Heart right ventricle (tissue), 16 donors: ENCODE data around the gene PCYOX1L. TPM values are rescaled to one million over a fixed set of nuclear protein-coding genes. Genes with fewer than 3 reads are reported as not detected.

Source experiments
- ATAC-seq, 8 donors: fragments of 200-7000 bp; cut with Tn5 transposase; one replicate each; pipeline ENCODE4 v1.9.1; 2020; ENCODE audit warnings: mild to moderate bottlenecking in 8 of 8, moderate library complexity in 8 of 8, moderate number of reproducible peaks in 1 of 8
- DNase-seq, 2 donors: peaks; one replicate each; pipeline ENCODE4 v3.0.0-alpha.2; 2020
- H3K27ac ChIP-seq, 10 donors: fragments of 200-600 bp; sonication (generic) in 2 of 10; one replicate each; pipeline versions ENCODE4 v1.5.0 to v1.8.0; 2020 to 2022; ENCODE audit warnings: mild to moderate bottlenecking in 3 of 10
- H3K27me3 ChIP-seq, 7 donors: fragments of 200-600 bp; one replicate each; pipeline ENCODE4 v1.8.0; 2021 to 2022; ENCODE audit warnings: mild to moderate bottlenecking in 2 of 7
- H3K36me3 ChIP-seq, 9 donors: fragments of 200-600 bp; sonication (generic) in 1 of 9; one replicate each; pipeline versions ENCODE4 v1.5.0 to v1.8.0; 2020 to 2022; ENCODE audit warnings: mild to moderate bottlenecking in 2 of 9
- H3K4me1 ChIP-seq, 9 donors: fragments of 200-600 bp; sonication (generic) in 1 of 9; one replicate each; pipeline versions ENCODE4 v1.5.0 to v1.8.0; 2020 to 2022; ENCODE audit warnings: mild to moderate bottlenecking in 4 of 9
- H3K4me3 ChIP-seq, 10 donors: fragments of 200-600 bp; sonication (generic) in 2 of 10; one replicate each; pipeline versions ENCODE4 v1.5.0 to v1.8.0; 2020 to 2022; ENCODE audit warnings: mild to moderate bottlenecking in 7 of 10, moderate library complexity in 2 of 10
- H3K9me3 ChIP-seq, 11 donors: fragments of 200-600 bp in 10 of 11; sonication (generic) in 2 of 11; one replicate each; pipeline versions ENCODE4 v1.5.0 to v1.8.0; 2013 to 2022; ENCODE audit warnings: mild to moderate bottlenecking in 2 of 11, control low read depth in 1 of 11, moderate library complexity in 1 of 11
- WGBS, 2 donors: extraction: QIAGEN DNeasy Blood & Tissue Kit; methylation state at CpG; one replicate each; pipeline ENCODE4 v1.1.7; 2013; ENCODE audit warnings: inconsistent platforms in 1 of 2; 5-methylcytosine and 5-hydroxymethylcytosine counted together
- intact Hi-C, 10 donors: fragments of 100-400 bp; cut with DNase I; formaldehyde crosslinking; loops; one replicate each; pipeline versions ENCODE4 v1.11.1 to v1.14.2; 2022
- polyA plus RNA-seq, 2 donors: library from polyadenylated mRNA; stranded (reverse); fragments of 200-250 nt; gene quantifications; one replicate each; pipeline ENCODE4 v1.2.3, GENCODE V29; 2013
- total RNA-seq, 10 donors: library from RNA; stranded (reverse); fragmentation: NEBNext Ultra II Directional in 3 of 10; extraction: Animal tissue kit (Norgen Biotek cat#: 25700) in 3 of 10; gene quantifications; one replicate each; pipeline versions ENCODE4 v1.2.1 to v1.2.4, GENCODE V29; 2021 to 2023
- TF ChIP-seq, protein P1 (sequence below), 9 donors: fragments of 200-600 bp; sonication (generic) in 2 of 9; IDR thresholded peaks; one replicate each; pipeline versions ENCODE4 v1.5.0 to v1.8.0; 2021 to 2022; ENCODE audit warnings: antibody characterized with exemption in 9 of 9, mild to moderate bottlenecking in 5 of 9, moderate library complexity in 1 of 9
- donor health status: Arrhythmogenic right ventricular cardiomyopathy.
- donor health status: ischemic (EF 13 %, LVEDD 7.1; RV severe dilation, severe dysfunction).
- donor health status: healthy with polysubstance abuse.
- donor health status: DM: no; HTN: yes; CAD: no.
- donor health status: DM: no; HTN: no; CAD: no.
- donor health status: ischemic (EF 25% LVEDD 6.9; RV normal size, moderate dysfunction).
- donor health status: ischemic (EF 25% LVEDD 5.7; RV mildly dilated, moderate dysfunction).
- donor health status: healthy.
- donor health status: DM: yes; HTN: yes; CAD: no.
- donor health status: Ischemic cardiomyopathy.
- donor health status: ischemic (EF 35%, LVEDD 5.7; RV mildly dilated, moderate dysfunction).
- donor health status: nonischemic (EF 11% LVEDD 7.7; RV severe dilation, severe dysfunction).
- donor health status: DM: yes; HTN: yes; CAD: no.
- donor health status: PGD.
- donor health status: ischemic (EF 29% LVEDD 5.4; RV normal size, mild dysfunction).
- donor health status: nonischemic (EF 23%, LVEDD 6.1; RV moderate dilation, normal function).

PCYOX1L gene
- total and polyA plus RNA-seq, 12 donors, result 2.6 to 6.2 (median 4.4) TPM

DNA sequence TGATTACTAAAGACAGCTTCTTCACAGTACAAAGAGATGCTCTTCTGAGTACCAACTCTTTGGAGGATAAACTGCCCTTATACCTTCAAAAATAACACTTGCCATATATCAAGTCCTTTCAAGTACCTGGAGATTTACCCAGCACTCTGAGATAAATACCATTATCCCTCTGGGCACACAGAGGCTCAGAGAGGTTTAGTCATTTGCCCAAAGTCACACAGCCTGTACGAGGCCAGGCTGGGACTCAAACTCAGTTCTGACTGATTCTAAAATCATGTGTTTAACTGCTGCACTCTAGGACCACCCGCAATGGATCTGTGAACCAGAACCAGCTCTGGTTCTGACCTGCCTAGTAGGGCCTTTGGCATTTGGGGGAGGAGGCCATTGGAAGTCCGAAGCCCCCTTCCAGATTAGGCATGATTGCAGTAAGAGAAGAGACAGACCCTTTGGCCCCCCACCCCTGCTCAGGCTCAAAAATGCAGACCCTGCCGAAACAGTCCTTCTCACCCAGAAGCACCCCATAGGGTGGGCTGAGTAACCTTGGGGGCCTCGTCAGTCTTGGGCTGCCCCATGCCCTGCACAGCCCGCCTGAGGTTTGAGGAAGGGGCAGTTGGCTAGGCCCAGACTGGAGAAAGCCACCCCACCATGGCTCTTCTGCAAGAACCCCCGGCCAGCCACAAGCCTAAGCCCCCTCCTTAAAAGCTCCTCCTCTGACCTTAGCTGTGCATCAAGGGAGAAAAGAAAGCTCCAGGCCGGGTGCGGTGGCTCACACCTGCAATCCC, 54.1 kb downstream of the PCYOX1L start:
- Histone ChIP-seq H3K27ac (peak overlapping the region in 9 of 10 donors; percentile 30 to 99 (median 91)), H3K9me3 (no peaks in the 10 kb centered on the region), H3K4me1 (peaks cover 14 to 57% (median 31%) of the 10 kb centered on the region in 9 donors), H3K27me3 (no peaks in the 10 kb centered on the region), H3K4me3 (peak overlapping the region in 9 of 10 donors; percentile 39 to 64 (median 54)), H3K36me3 (peaks cover 0 to 28% (median 0%) of the 10 kb centered on the region in 9 donors)
- DNase-seq (no peak), ATAC-seq (no peak)
- 78 to 86% methylated on average over 9 of the region's 9 CpGs for WGBS, 2 donors
- TF ChIP-seq, protein P1, sequence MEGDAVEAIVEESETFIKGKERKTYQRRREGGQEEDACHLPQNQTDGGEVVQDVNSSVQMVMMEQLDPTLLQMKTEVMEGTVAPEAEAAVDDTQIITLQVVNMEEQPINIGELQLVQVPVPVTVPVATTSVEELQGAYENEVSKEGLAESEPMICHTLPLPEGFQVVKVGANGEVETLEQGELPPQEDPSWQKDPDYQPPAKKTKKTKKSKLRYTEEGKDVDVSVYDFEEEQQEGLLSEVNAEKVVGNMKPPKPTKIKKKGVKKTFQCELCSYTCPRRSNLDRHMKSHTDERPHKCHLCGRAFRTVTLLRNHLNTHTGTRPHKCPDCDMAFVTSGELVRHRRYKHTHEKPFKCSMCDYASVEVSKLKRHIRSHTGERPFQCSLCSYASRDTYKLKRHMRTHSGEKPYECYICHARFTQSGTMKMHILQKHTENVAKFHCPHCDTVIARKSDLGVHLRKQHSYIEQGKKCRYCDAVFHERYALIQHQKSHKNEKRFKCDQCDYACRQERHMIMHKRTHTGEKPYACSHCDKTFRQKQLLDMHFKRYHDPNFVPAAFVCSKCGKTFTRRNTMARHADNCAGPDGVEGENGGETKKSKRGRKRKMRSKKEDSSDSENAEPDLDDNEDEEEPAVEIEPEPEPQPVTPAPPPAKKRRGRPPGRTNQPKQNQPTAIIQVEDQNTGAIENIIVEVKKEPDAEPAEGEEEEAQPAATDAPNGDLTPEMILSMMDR (IDR thresholded peaks at IDR 0.05), result no peak
- intact Hi-C loops, result no loop called here

DNA sequence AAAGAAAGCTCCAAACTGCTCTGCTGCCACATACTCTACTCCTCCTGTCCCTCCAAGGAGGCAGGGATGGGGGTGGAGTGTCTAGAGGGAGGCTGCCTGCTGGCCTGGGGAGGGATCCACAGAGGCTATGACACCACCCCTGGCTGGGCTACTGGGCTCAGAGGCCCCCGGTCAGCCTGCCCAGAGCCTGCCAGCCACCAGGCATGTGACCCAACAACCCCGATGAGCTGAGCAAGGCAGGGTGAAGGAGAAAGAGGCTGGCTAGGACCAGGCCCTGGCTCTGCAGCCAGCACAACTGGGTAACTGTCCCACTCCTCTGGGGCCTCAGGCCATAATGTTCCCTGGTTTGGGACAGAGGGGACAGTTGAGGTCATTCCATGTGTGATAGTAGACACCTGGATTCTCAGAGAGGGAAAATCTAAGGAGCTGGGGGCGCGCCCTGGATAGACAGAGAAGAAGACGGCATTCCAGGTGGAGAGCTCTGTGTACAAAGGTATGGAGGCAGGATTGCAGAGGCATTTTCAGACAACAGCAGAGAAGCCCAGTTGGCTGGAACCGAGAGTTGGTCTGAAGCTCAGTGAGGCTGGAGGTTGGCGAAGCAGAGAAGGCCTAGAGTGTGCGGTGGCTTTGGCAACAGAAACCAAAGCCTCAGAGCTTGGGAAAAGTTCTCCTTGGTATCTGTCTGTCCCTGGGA, 55.1 kb downstream of the PCYOX1L start:
- no peak for DNase-seq
- H3K27ac ChIP-seq, result peak overlapping the region in 9 of 10 donors; percentile 30 to 99 (median 91)
- intact Hi-C loops, result no loop called here
- H3K27me3 ChIP-seq, result no peaks in the 10 kb centered on the region
- no peaks in the 10 kb centered on the region for H3K9me3 ChIP-seq
- H3K4me3 ChIP-seq, result peak overlapping the region in 9 of 10 donors; percentile 39 to 64 (median 54)
- peaks cover 21 to 65% (median 41%) of the 10 kb centered on the region in 9 donors for H3K4me1 ChIP-seq
- WGBS, 2 donors, result 68 to 70% methylated on average over 8 of the region's 8 CpGs
- peaks cover 0 to 28% (median 0%) of the 10 kb centered on the region in 9 donors for H3K36me3 ChIP-seq
- TF ChIP-seq, protein P1 (IDR thresholded peaks at IDR 0.05), result no peak
- peak; percentile 8 to 38 (median 28) for ATAC-seq

DNA sequence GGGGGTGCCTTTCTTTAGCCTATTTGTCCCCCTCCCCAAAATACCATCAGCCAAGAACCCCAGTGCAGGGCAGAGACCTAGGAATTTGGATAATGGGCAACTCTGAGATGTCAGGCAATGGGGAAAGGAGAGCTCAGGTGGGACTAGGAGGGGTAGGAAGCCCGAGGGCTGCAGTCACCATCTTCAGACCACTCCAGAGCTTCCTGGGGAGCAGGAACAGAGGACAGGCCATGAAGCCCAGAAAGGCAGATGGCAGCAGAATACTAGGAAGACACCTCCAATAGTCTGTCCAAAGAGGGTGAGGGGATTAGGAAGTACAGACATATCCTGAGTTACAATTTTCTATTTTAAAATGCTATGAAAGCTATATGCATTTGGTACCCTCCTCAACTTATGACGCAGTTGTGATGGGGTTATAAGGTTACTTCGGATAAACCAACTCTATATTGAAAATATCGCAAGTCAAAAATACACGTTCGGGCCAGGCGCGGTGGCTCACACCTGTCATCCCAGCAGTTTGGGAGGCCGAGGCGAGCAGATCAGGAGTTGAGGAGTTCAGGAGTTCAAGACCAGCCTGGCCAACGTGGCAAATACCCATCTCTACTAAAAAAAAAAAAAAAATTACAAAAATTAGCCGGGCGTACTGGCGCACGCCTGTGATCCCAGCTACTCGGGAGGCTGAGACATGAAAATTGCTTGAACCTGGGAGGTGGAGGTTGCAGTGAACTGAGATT, 55.8 kb downstream of the PCYOX1L start:
- Histone ChIP-seq H3K27me3 (no peaks in the 10 kb centered on the region), H3K27ac (peak overlapping the region in 9 of 10 donors; percentile 30 to 99 (median 91)), H3K9me3 (no peaks in the 10 kb centered on the region), H3K4me3 (peak overlapping the region in 6 of 10 donors; percentile 46 to 64 (median 58)), H3K36me3 (peaks cover 0 to 22% (median 0%) of the 10 kb centered on the region in 9 donors), H3K4me1 (peaks cover 21 to 72% (median 44%) of the 10 kb centered on the region in 9 donors)
- 81 to 86% methylated on average over 16 of the region's 16 CpGs for WGBS, 2 donors
- intact Hi-C loops, result no loop called here
- no peak for ATAC-seq
- TF ChIP-seq, protein P1 (IDR thresholded peaks at IDR 0.05), result no peak
- no peak for DNase-seq
